NCI-H2227 treated with DMSO at 0.1 percent for 48 hours (cell line): ENCODE measurements around the gene CYP2B6.
"Not testable (repeated sequence)": the region's sequence is repeated elsewhere in the genome, so short reads cannot be mapped to it uniquely, and the experiment has no call there.

Source experiments
- DNase-seq: peaks from one replicate; lab custom pipeline; 2025; lab: John Stamatoyannopoulos, UW

The CYP2B6 gene

GRCh38 chr19:40990972-40991381 lies at the start of gene CYP2B6:
Gene CYP2B6, plus strand, starts transcription at chr19:40991282. Its CDS starts 24 bp downstream, at chr19:40991306.
- no peak for DNase-seq

- DNase-seq = no peak
Measured at GRCh38 chr19:40941481-40942219, 49.4 kb upstream of the CYP2B6 start.

DNA sequence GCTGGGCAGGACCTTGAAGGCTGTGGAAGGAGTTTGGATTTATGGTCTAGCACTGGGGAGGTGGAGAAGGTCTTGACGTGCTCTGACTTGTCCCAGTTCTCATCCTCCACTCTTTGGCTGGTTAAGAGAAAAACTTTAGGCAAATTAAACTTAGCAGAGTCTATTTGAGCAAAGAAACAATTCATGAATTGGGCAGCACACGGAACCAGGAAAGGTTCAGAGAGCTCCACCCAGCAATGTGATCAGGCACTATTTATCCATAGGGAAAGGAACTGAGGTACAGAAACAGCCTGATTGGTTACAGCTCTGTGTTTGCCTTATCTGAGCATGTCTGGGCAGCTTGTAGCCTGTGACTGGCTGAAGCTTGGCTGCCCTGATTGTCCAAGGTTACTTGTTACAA lies 45.4 kb upstream of the CYP2B6 start:
- no peak for DNase-seq

- DNase-seq = no peak
Measured at GRCh38 chr19:40947114-40947513, 44.0 kb upstream of the CYP2B6 start.

- DNase-seq = no peak
Measured at GRCh38 chr19:40947573-40947972, 43.5 kb upstream of the CYP2B6 start.

- DNase-seq = no peak
Measured at GRCh38 chr19:40948580-40949299, 42.3 kb upstream of the CYP2B6 start.

GRCh38 chr19:40954573-40954972 lies 36.5 kb upstream of the CYP2B6 start:
- DNase-seq = no peak

DNA sequence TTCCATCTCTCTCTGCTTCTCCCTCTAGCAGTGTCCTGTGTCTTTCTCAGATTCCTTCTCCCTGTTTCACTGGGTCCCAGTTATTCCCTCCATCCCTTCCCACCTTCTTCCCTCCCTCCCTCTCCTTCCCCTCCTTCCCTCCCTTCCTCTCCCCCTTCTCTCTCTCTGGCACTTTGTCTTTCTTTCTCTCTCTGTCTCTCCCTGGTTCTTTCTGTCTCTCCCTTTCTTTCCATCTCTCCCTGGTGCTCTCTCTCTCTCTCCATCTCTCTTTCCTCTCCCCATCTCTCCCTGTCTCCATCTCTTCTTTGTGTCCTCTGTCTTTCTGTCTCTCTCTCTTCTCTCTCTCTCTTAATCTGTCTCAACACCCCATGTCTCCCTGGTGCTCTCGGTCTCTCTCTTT lies 31.7 kb upstream of the CYP2B6 start:
- DNase-seq = no peak

- no peak for DNase-seq
Measured at GRCh38 chr19:40960062-40960685, 30.9 kb upstream of the CYP2B6 start.

- DNase-seq = no peak
Measured at GRCh38 chr19:40960780-40961179, 30.3 kb upstream of the CYP2B6 start.

DNA sequence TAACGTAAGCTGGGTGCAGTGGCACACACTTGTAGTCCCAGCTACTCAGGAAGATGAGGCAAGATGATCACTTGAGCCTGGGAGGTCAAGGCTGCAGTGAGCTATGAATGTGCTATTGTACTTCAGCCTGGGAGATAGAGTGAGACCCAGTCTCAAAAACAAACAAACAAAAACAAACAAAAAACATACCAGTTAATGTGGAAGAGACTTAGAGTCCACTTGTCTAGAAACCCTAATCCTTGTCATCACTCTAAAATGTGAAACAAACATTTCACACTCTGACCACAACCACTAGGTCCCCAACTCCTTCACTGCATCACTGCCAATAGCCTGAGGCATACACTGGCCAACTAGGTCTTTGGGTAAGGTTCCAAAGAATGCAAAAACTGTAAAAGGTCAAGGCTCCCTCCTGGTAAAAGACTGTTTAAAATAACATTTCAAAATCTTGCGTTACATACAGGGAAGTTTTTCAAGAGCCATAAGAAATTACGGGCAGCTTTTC lies 28.6 kb upstream of the CYP2B6 start:
- DNase-seq = no peak

- not testable (repeated sequence) for DNase-seq
Measured at GRCh38 chr19:40964361-40964760, 26.7 kb upstream of the CYP2B6 start.

GRCh38 chr19:40965351-40965750 lies 25.7 kb upstream of the CYP2B6 start:
- not testable (repeated sequence) for DNase-seq

- DNase-seq = not testable (repeated sequence)
Measured at GRCh38 chr19:40966591-40966990, 24.5 kb upstream of the CYP2B6 start.

DNA sequence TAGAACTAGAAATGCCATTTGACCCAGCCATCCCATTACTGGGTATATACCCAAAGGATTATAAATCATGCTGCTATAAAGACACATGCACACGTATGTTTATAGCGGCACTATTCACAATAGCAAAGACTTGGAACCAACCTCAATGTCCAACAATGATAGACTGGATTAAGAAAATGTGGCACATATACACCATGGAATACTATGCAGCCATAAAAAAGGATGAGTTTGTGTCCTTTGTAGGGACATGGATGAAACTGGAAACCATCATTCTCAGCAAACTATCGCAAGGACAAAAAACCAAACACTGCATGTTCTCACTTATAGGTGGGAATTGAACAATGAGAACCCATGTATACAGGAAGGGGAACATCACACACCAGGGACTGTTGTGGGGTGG lies 23.0 kb upstream of the CYP2B6 start:
- DNase-seq = not testable (repeated sequence)

GRCh38 chr19:40969721-40970120 lies 21.4 kb upstream of the CYP2B6 start:
- not testable (repeated sequence) for DNase-seq

DNA sequence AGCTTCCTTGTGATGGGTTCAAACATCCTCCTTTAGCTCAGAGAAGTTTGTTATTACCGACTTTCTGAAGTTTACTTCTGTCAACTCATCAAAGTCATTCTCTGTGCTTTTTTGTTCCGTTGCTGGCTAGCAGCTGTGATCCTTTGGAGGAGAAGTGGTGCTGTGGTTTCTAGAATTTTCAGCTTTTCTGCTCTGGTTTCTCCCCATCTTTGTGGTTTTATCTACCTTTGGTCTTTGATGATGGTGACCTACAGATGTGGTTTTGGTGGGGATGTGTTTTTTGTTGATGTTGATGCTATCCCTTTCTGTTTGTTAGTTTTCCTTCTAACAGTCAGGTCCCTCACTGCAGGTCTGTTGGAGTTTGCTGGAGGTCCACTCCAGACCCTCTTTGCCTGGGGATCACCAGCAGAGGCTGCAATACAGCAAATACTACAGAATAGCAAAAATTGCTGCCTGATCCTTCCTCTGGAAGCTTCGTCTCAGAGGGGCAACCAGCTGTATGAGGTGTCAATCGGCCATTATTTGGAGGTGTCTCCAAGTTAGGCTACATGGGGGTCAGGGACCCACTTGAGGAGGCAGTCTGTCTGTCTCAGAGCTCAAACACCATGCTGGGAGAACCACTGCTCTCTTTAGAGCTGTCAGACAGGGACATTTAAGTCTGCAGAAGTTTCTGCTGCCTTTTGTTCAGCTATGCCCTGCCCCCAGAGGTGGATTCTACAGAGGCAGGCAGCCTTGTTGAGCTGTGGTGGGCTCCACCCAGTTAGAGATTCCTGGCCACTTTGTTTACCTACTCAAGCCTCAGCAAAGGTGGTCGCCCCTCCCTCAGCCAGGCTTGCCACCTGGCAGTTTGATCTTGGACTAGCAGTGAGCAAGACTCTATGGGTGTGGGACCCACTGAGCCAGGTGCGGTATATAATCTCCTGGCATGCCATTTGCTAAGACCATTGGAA lies 20.4 kb upstream of the CYP2B6 start:
- DNase-seq = not testable (repeated sequence)

DNA sequence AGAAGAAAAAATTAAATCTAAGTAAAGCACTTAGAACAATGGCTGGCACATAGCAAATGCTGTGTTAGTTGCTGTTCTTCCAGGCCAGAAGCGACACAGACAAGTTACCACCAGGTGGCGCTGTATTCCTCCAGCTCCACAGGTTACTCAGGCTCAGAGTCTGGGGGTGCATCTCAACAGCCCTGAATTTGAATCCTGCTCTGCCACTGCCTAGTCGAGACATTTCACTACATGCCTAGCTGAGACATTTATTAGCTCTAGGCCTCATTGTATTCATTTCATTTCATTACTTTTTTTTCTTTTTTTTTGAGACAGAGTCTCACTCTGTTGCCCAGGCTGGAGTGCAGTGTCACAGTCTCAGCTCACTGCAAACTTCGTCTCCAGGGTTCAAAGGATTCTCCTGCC lies 16.4 kb upstream of the CYP2B6 start:
- DNase-seq = peak; percentile 71

- no peak for DNase-seq
Measured at GRCh38 chr19:40976134-40976533, 14.9 kb upstream of the CYP2B6 start.

- DNase-seq = no peak
Measured at GRCh38 chr19:40976724-40977123, 14.4 kb upstream of the CYP2B6 start.

DNA sequence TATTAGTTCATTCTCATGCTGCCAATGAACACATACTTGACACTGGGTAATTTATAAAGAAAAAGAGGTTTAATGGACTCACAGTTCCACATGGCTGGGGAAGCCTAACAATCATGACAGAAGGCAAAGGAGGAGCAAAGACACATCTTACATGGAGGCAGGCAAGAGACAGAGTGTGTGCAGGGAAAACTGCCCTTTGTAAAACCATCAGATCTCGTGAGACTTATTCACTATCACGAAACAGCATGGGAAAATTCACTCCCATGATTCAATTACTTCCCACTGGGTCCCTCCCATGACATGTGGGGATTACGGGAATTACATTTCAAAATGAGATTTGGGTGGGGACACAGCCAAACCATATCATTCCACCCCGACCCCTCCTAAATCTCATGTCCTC lies 11.3 kb upstream of the CYP2B6 start:
- not testable (repeated sequence) for DNase-seq
